SK-N-SH treated with all-trans-retinoic acid at 6 μM for 48 hours (cell line): ENCODE data around the gene GCC1.

Experiments used
- ATAC-seq: fragments of 200-7000 bp; cut with Tn5 transposase; 3 replicates; pipeline ENCODE4 v1.9.1; 2020; ENCODE audit warnings: mild to moderate bottlenecking, moderate library complexity
- ARNTL ChIP-seq: fragments of 450-650 bp; formaldehyde crosslinking; IDR thresholded peaks from 2 replicates; pipeline ENCODE4 v1.5.0; 2020; ENCODE audit warnings: low read depth, mild to moderate bottlenecking, moderate library complexity, borderline replicate concordance
- BACH2 ChIP-seq: fragments of 250-450 bp; sonication (Bioruptor Pico); IDR thresholded peaks from 2 replicates; pipeline ENCODE4 v1.9.0; 2021; ENCODE audit warnings: mild to moderate bottlenecking, borderline replicate concordance
- CSDC2 ChIP-seq: fragments of 250-450 bp; sonication (Bioruptor Pico); IDR thresholded peaks from 2 replicates; pipeline ENCODE4 v1.5.0; 2020; ENCODE audit warnings: mild to moderate bottlenecking, moderate library complexity
- ESRRG ChIP-seq: fragments of 250-450 bp; sonication (Bioruptor Pico); IDR thresholded peaks from 2 replicates; pipeline ENCODE4 v1.6.1; 2021; ENCODE audit warnings: mild to moderate bottlenecking
- GLIS3 ChIP-seq: fragments of 250-450 bp; sonication (Bioruptor Pico); IDR thresholded peaks from 2 replicates; pipeline ENCODE4 v1.5.0; 2020; ENCODE audit warnings: mild to moderate bottlenecking, moderate library complexity
- ISL1 ChIP-seq: fragments of 250-450 bp; sonication (Bioruptor Pico); IDR thresholded peaks from 2 replicates; pipeline ENCODE4 v2.1.2; 2022; ENCODE audit warnings: mild to moderate bottlenecking, moderate library complexity
- OSR1 ChIP-seq: fragments of 250-450 bp; sonication (Bioruptor Pico); IDR thresholded peaks from 2 replicates; pipeline ENCODE4 v1.8.0; 2022; ENCODE audit warnings: moderate library complexity, mild to moderate bottlenecking, inconsistent platforms
- PPARA ChIP-seq: fragments of 250-450 bp; sonication (Bioruptor Pico); IDR thresholded peaks from 2 replicates; pipeline ENCODE4 v1.5.0; 2020; ENCODE audit warnings: mild to moderate bottlenecking, borderline replicate concordance
- RARB ChIP-seq: fragments of 250-450 bp; sonication (Bioruptor Pico); IDR thresholded peaks from 2 replicates; pipeline ENCODE4 v1.8.0; 2021; ENCODE audit warnings: mild to moderate bottlenecking, moderate library complexity
- SNAI2 ChIP-seq: fragments of 250-450 bp; sonication (Bioruptor Pico); IDR thresholded peaks from 2 replicates; pipeline ENCODE4 v1.5.0; 2020; ENCODE audit warnings: mild to moderate bottlenecking, moderate library complexity
- TCF4 ChIP-seq: fragments of 250-450 bp; sonication (Bioruptor Pico); IDR thresholded peaks from 2 replicates; pipeline ENCODE4 v1.8.0; 2021; ENCODE audit warnings: mild to moderate bottlenecking, moderate library complexity, borderline replicate concordance
- TOX ChIP-seq: fragments of 250-450 bp; sonication (Bioruptor Pico); IDR thresholded peaks from 2 replicates; pipeline ENCODE4 v1.8.0; 2021; ENCODE audit warnings: mild to moderate bottlenecking, moderate library complexity, borderline replicate concordance
- TSHZ2 ChIP-seq: fragments of 250-450 bp; sonication (Bioruptor Pico); IDR thresholded peaks from 2 replicates; pipeline ENCODE4 v1.5.0; 2020; ENCODE audit warnings: mild to moderate bottlenecking, moderate library complexity
- ZC3H10 ChIP-seq: fragments of 250-450 bp; sonication (Bioruptor Pico); IDR thresholded peaks from 2 replicates; pipeline ENCODE4 v1.5.1; 2021; ENCODE audit warnings: mild to moderate bottlenecking, moderate library complexity
- ZFP3 ChIP-seq: fragments of 250-450 bp; sonication (Bioruptor Pico); IDR thresholded peaks from 2 replicates; pipeline ENCODE4 v1.5.0; 2020; ENCODE audit warnings: mild to moderate bottlenecking, moderate library complexity
- ZFP30 ChIP-seq: fragments of 450-650 bp; formaldehyde crosslinking; IDR thresholded peaks from 2 replicates; pipeline ENCODE4 v1.5.0; 2022; ENCODE audit warnings: mild to moderate bottlenecking, moderate library complexity
- ZNF565 ChIP-seq: fragments of 450-650 bp; formaldehyde crosslinking; conservative IDR thresholded peaks from 2 replicates; pipeline ENCODE4 v1.5.0; 2020; ENCODE audit warnings: low read depth, mild to moderate bottlenecking, moderate library complexity
- ZNF70 ChIP-seq: fragments of 450-650 bp; formaldehyde crosslinking; IDR thresholded peaks from 2 replicates; pipeline ENCODE4 v1.5.0; 2020; ENCODE audit warnings: mild to moderate bottlenecking, moderate library complexity
- ZNF8 ChIP-seq: fragments of 450-650 bp; formaldehyde crosslinking; IDR thresholded peaks from 2 replicates; pipeline ENCODE4 v1.5.0; 2020; ENCODE audit warnings: mild to moderate bottlenecking, moderate library complexity
- TF ChIP-seq, protein P1 (sequence below): fragments of 250-450 bp; sonication (Bioruptor Pico); IDR thresholded peaks from 2 replicates; pipeline ENCODE4 v1.5.1; 2021; ENCODE audit warnings: mild to moderate bottlenecking, moderate library complexity
- TF ChIP-seq, protein P2 (sequence below): fragments of 250-450 bp; sonication (Bioruptor Pico); IDR thresholded peaks from 2 replicates; pipeline ENCODE4 v1.5.1; 2020; ENCODE audit warnings: low read depth, mild to moderate bottlenecking, moderate library complexity
- TF ChIP-seq, protein P3 (sequence below): fragments of 250-450 bp; sonication (Bioruptor Pico); IDR thresholded peaks from 2 replicates; pipeline ENCODE4 v1.8.0; 2020; ENCODE audit warnings: mild to moderate bottlenecking, moderate library complexity, borderline replicate concordance

The GCC1 gene

GRCh38 chr7:127628445-127628844 is 43.0 kb upstream of the GCC1 start:
- ATAC-seq: peak; percentile 67
- TF ChIP-seq ZFP3 (CRISPR knock-in tag) (no peak), ZC3H10 (CRISPR knock-in tag) (no peak), TSHZ2 (CRISPR knock-in tag) (no peak), RARB (CRISPR knock-in tag) (no peak)
- TF ChIP-seq, all 23 proteins: peak for 0

DNA sequence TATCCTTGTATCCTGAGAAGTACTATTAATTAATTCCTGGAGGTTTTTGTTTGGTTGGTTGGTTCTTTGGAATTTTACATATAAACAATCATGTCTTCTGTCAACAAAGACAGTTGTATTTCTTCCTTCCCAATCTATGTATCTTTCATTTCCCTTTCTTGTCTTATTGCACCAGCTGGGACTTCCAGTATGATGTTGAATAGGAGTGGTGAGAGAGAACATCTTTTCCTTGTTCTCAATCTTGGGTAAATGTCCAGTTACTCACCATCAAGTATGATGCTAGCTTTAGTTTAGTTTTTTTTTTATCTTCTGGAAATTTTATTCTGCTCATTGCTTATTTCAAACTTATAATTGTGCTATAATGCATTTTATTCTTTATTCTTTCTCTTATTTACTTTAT is 39.9 kb upstream of the GCC1 start:
- no peak for ATAC-seq
- no peak for TF ChIP-seq SNAI2 (CRISPR knock-in tag)
- TF ChIP-seq, protein P1, sequence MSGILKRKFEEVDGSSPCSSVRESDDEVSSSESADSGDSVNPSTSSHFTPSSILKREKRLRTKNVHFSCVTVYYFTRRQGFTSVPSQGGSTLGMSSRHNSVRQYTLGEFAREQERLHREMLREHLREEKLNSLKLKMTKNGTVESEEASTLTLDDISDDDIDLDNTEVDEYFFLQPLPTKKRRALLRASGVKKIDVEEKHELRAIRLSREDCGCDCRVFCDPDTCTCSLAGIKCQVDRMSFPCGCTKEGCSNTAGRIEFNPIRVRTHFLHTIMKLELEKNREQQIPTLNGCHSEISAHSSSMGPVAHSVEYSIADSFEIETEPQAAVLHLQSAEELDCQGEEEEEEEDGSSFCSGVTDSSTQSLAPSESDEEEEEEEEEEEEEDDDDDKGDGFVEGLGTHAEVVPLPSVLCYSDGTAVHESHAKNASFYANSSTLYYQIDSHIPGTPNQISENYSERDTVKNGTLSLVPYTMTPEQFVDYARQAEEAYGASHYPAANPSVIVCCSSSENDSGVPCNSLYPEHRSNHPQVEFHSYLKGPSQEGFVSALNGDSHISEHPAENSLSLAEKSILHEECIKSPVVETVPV (CRISPR knock-in tag): no peak
- TF ChIP-seq RARB (CRISPR knock-in tag): no peak
- no peak for TF ChIP-seq ZNF70 (CRISPR knock-in tag)
- TF ChIP-seq OSR1 (CRISPR knock-in tag): no peak
- TF ChIP-seq ZNF8 (CRISPR knock-in tag): no peak
- no peak for TF ChIP-seq ARNTL
- no peak for TF ChIP-seq BACH2 (CRISPR knock-in tag)
- TF ChIP-seq TOX (CRISPR knock-in tag): no peak
- TF ChIP-seq, protein P2, sequence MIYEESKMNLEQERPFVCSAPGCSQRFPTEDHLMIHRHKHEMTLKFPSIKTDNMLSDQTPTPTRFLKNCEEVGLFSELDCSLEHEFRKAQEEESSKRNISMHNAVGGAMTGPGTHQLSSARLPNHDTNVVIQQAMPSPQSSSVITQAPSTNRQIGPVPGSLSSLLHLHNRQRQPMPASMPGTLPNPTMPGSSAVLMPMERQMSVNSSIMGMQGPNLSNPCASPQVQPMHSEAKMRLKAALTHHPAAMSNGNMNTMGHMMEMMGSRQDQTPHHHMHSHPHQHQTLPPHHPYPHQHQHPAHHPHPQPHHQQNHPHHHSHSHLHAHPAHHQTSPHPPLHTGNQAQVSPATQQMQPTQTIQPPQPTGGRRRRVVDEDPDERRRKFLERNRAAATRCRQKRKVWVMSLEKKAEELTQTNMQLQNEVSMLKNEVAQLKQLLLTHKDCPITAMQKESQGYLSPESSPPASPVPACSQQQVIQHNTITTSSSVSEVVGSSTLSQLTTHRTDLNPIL (CRISPR knock-in tag): no peak
- TF ChIP-seq ZFP3 (CRISPR knock-in tag): no peak
- TF ChIP-seq ZNF565 (CRISPR knock-in tag): no peak
- TF ChIP-seq ESRRG (CRISPR knock-in tag): no peak
- TF ChIP-seq, protein P3, sequence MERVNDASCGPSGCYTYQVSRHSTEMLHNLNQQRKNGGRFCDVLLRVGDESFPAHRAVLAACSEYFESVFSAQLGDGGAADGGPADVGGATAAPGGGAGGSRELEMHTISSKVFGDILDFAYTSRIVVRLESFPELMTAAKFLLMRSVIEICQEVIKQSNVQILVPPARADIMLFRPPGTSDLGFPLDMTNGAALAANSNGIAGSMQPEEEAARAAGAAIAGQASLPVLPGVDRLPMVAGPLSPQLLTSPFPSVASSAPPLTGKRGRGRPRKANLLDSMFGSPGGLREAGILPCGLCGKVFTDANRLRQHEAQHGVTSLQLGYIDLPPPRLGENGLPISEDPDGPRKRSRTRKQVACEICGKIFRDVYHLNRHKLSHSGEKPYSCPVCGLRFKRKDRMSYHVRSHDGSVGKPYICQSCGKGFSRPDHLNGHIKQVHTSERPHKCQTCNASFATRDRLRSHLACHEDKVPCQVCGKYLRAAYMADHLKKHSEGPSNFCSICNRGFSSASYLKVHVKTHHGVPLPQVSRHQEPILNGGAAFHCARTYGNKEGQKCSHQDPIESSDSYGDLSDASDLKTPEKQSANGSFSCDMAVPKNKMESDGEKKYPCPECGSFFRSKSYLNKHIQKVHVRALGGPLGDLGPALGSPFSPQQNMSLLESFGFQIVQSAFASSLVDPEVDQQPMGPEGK: no peak
- TF ChIP-seq ISL1 (CRISPR knock-in tag): no peak

GRCh38 chr7:127620406-127621233 is 35.2 kb upstream of the GCC1 start:
- peak; percentile 52 for ATAC-seq
- no peak for TF ChIP-seq ZC3H10 (CRISPR knock-in tag)
- no peak for TF ChIP-seq TOX (CRISPR knock-in tag)
- TF ChIP-seq SNAI2 (CRISPR knock-in tag): no peak
- no peak for TF ChIP-seq PPARA (CRISPR knock-in tag)
- TF ChIP-seq ARNTL: no peak
- no peak for TF ChIP-seq OSR1 (CRISPR knock-in tag)
- TF ChIP-seq ZNF70 (CRISPR knock-in tag): no peak
- no peak for TF ChIP-seq GLIS3
- no peak for TF ChIP-seq RARB (CRISPR knock-in tag)
- no peak for TF ChIP-seq TCF4 (CRISPR knock-in tag)
- no peak for TF ChIP-seq ZFP30 (CRISPR knock-in tag)
- no peak for TF ChIP-seq CSDC2 (CRISPR knock-in tag)
